Gastroesophageal sphincter (tissue), 4 donors: ENCODE data around the gene AMOTL1. TPM values are rescaled to one million over a fixed set of nuclear protein-coding genes. Genes with fewer than 3 reads are reported as not detected.

Experiments
- ATAC-seq: fragments of 150-250 bp; one replicate; pipeline ENCODE4 v1.9.1; 2016; ENCODE audit warnings: mild to moderate bottlenecking, moderate library complexity
- H3K27ac ChIP-seq, 4 donors: fragments of 200-600 bp; sonication (generic) in 3 of 4; 1 replicate in 3 of 4; 2 replicates in 1 of 4; pipeline ENCODE4 v1.5.1; 2016 to 2019
- H3K27me3 ChIP-seq: fragments of 200-600 bp; sonication (generic); one replicate; pipeline ENCODE4 v1.5.1; 2019
- H3K36me3 ChIP-seq, 2 donors: fragments of 200-600 bp; sonication (generic); one replicate each; pipeline ENCODE4 v1.5.1; 2019; ENCODE audit warnings: control low read depth in 1 of 2
- H3K4me1 ChIP-seq, 3 donors: fragments of 200-600 bp; sonication (generic); 1 replicate in 2 of 3; 2 replicates in 1 of 3; pipeline ENCODE4 v1.5.1; 2016 to 2019; ENCODE audit warnings: control low read depth in 2 of 3
- H3K4me3 ChIP-seq, 2 donors: fragments of 200-600 bp; sonication (generic); one replicate each; pipeline ENCODE4 v1.5.1; 2019; ENCODE audit warnings: mild to moderate bottlenecking in 1 of 2, moderate library complexity in 1 of 2
- H3K9me3 ChIP-seq, 3 donors: fragments of 200-600 bp; sonication (generic); one replicate each; pipeline ENCODE4 v1.5.1; 2017 to 2019; ENCODE audit warnings: control low read depth in 2 of 3
- CTCF ChIP-seq, 4 experiments: fragments of 200-600 bp in 2 of 4; fragments of 450-650 bp in 2 of 4; sonication (generic) in 1 of 4; IDR thresholded peaks; one replicate each; pipeline ENCODE4 v1.5.1; 2017 to 2019; ENCODE audit warnings: antibody characterized with exemption in 4 of 4, mild to moderate bottlenecking in 2 of 4, moderate library complexity in 2 of 4
- EP300 ChIP-seq: sonication (generic); formaldehyde crosslinking; IDR thresholded peaks from one replicate; pipeline ENCODE4 v1.6.1; 2017; ENCODE audit warnings: antibody characterized with exemption, mild to moderate bottlenecking
- POLR2A ChIP-seq, 2 donors: fragments of 450-650 bp; IDR thresholded peaks; one replicate each; pipeline ENCODE4 v1.6.1; 2017; ENCODE audit warnings: antibody characterized with exemption in 2 of 2, mild to moderate bottlenecking in 2 of 2, moderate library complexity in 1 of 2
- POLR2AphosphoS5 ChIP-seq: sonication (generic); formaldehyde crosslinking; IDR thresholded peaks from one replicate; pipeline ENCODE4 v1.6.1; 2017; ENCODE audit warnings: antibody characterized with exemption
- WGBS, 2 donors: methylation state at CpG; one replicate each; pipeline ENCODE4 v1.1.5; 2018; ENCODE audit warnings: low coverage in 1 of 2; 5-methylcytosine and 5-hydroxymethylcytosine counted together
- total RNA-seq, 4 donors: library from RNA; depleted of rRNA; stranded (reverse); fragments of >200 nt; gene quantifications; one replicate each; pipeline ENCODE4 v1.1.0, GENCODE V29; 2016

AMOTL1 gene
- total RNA-seq, 4 donors from 2014 or later = 136 to 215 (median 176) TPM

DNA sequence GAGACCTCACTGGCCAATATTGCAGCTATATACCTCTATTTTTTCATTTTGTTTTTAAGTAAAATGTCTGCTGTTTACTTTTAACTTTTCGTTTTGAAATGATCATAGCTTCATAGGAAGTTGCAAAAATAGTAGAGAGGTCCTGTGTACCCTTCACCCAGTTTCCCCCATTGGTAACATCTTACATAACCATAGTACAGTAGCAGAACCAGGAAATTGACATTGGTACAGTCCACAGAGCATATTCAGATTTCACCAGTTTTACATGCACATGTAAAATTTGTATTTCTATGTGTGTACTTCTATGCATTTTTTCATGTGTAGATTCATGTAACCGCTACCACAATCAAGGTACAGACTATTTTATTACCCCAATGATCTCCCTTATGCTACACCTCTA is 3.8 kb downstream of the AMOTL1 start:
- Histone ChIP-seq H3K4me3 (peak overlapping the region in 1 of 2 donors; percentile 96), H3K36me3 (no peaks in the 10 kb centered on the region), H3K9me3 (no peaks in the 10 kb centered on the region), H3K4me1 (peaks cover 19 to 81% (median 38%) of the 10 kb centered on the region in 3 donors), H3K27ac (peak overlapping the region in 3 of 4 donors; percentile 97 to 99 (median 98)), H3K27me3 (no peaks in the 10 kb centered on the region)
- 73 to 85% methylated on average over 2 of the region's 2 CpGs for WGBS, 2 donors
- no peak for TF ChIP-seq POLR2AphosphoS5
- no peak for TF ChIP-seq EP300
- no peak for TF ChIP-seq POLR2A (IDR thresholded peaks at IDR 0.05)
- TF ChIP-seq CTCF (IDR thresholded peaks at IDR 0.05) = no peak
- ATAC-seq = no peak

DNA sequence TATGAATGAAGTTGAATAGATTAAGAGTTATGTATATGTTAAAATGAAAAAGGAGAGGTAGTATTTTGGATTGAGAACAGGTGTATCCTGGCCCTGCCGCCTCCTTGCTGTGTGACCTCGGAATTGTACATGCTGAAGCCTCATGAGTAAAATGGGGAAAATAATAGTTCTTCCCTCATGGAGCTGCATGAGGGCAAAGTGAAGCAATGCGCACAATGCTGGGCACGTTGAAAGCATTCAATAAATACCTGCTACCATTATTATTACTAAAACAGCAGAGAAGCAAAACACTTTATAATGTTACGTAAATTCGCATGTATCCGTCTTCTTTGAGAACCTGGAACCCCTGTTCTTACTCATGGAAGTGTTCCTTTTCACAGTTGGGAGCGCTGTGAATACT is 5.7 kb downstream of the AMOTL1 start:
- TF ChIP-seq EP300 = no peak
- no peak for TF ChIP-seq POLR2A (IDR thresholded peaks at IDR 0.05)
- TF ChIP-seq CTCF (IDR thresholded peaks at IDR 0.05) = no peak
- TF ChIP-seq POLR2AphosphoS5 = no peak
- 94% methylated on average over 4 to 8 of the region's 8 CpGs for WGBS, 2 donors
- ATAC-seq = no peak
- Histone ChIP-seq H3K4me1 (peaks cover 22 to 90% (median 38%) of the 10 kb centered on the region in 3 donors), H3K27me3 (no peaks in the 10 kb centered on the region), H3K27ac (peak overlapping the region in 3 of 4 donors; percentile 59 to 70 (median 61)), H3K4me3 (no peak overlapping the region), H3K36me3 (no peaks in the 10 kb centered on the region), H3K9me3 (no peaks in the 10 kb centered on the region)

GRCh38 chr11:94774345-94774744 is 6.2 kb downstream of the AMOTL1 start:
- Histone ChIP-seq H3K9me3 (no peaks in the 10 kb centered on the region), H3K4me3 (no peak overlapping the region), H3K36me3 (no peaks in the 10 kb centered on the region), H3K27me3 (no peaks in the 10 kb centered on the region), H3K4me1 (peaks cover 22 to 93% (median 38%) of the 10 kb centered on the region in 3 donors), H3K27ac (peak overlapping the region in 3 of 4 donors; percentile 59 to 70 (median 61))
- 44 to 60% methylated on average over 2 to 3 of the region's 3 CpGs for WGBS, 2 donors
- ATAC-seq = no peak
- TF ChIP-seq POLR2A (IDR thresholded peaks at IDR 0.05) (no peak), CTCF (IDR thresholded peaks at IDR 0.05) (no peak), POLR2AphosphoS5 (no peak), EP300 (no peak)

GRCh38 chr11:94775567-94776327 is 7.6 kb downstream of the AMOTL1 start:
- H3K4me1 ChIP-seq = peaks cover 21 to 98% (median 39%) of the 10 kb centered on the region in 3 donors
- no peak overlapping the region for H3K4me3 ChIP-seq
- ATAC-seq = no peak
- no peaks in the 10 kb centered on the region for H3K9me3 ChIP-seq
- TF ChIP-seq EP300 = no peak
- TF ChIP-seq CTCF (IDR thresholded peaks at IDR 0.05) = no peak
- TF ChIP-seq POLR2AphosphoS5 = no peak
- no peak for TF ChIP-seq POLR2A (IDR thresholded peaks at IDR 0.05)
- H3K36me3 ChIP-seq = no peaks in the 10 kb centered on the region
- H3K27ac ChIP-seq = peak overlapping the region in 3 of 4 donors; percentile 66 to 71 (median 70)
- no peaks in the 10 kb centered on the region for H3K27me3 ChIP-seq
- 54 to 75% methylated on average over 5 of the region's 5 CpGs for whole genome bisulfite sequencing, 2 donors
